Fibroblast of skin of abdomen (primary cell): ENCODE results near the gene PAPOLB. TPM values are rescaled to one million over a fixed set of nuclear protein-coding genes. Genes with fewer than 3 reads are reported as not detected.
"Not testable (repeated sequence)": the region's sequence is repeated elsewhere in the genome, so short reads cannot be mapped to it uniquely, and the experiment has no call there.

Experiments used
- DNase-seq: peaks from one replicate; pipeline ENCODE4 v3.0.0-alpha.2; 2013
- polyA plus RNA-seq, 2 experiments: library from polyadenylated mRNA; unstranded; fragments of 120-200 nt; gene quantifications; one replicate each; pipeline ENCODE4 v1.2.1, GENCODE V29; 2013; ENCODE audit not compliant: insufficient read length in 2 of 2

Gene PAPOLB
- 0.04 TPM for polyA plus RNA-seq (2013, experiment 1 of 2; ENCODE audit: insufficient read length)
- 0.04 TPM for polyA plus RNA-seq (2013, experiment 2 of 2; ENCODE audit: insufficient read length)

DNA sequence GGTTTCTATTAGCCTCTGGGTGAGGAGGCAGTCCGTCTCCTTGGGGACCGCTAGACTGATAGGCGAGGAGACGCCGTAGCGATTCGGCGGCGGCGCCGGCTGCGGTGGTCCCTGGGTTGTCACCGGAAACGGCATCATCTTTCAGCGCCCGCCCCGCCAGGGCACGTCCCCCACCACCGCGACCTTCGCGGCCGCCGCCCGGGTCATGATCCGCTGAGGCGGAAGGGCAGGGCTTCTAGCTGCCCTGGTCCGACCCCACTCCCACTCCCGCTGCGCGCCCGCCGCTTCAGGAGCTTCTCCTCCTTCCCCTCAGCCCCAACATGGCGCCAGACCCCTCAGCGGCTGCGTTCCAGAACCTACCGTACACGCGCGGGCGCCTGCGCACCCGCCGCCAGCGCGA, at the start of gene PAPOLB:
PAPOLB (minus strand) TSS at position 358 of the 400 bp plus-strand sequence; CDS start at position 138, 220 bp downstream.
- no peak for DNase-seq

DNA sequence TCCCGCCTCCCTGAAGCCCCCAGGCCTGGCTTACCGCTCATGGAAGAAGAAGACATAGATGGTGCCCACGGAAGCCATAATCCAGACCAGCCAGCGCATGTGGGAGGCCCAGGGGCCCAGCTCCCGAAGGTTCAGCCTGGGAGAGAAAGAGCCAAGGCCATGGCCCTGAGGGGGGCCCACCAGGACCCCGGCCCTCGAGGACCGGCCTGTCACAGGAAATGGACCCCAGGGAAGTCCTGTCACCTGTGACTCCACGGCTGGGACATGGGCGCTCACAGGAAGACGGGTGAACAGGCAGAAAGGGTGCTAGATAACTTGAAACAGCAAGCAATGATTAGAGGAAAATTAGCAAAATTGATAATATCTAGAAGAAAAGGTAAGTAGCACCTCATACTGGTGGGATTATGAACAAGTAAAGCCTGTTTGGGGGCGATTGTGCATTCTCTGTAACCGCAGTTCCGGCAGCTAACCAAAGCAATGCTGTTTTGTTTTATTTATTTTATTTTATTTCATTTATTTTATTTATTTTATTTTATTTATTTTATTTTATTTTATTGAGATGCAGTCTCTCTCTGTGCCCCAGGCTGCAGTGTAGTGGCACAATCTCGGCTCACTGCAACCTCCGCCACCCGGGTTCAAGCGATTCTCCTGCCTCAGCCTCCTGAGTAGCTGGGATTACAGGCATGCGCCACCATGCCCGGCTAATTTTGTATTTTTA, 49.4 kb upstream of the PAPOLB start:
- no peak for DNase-seq

DNA sequence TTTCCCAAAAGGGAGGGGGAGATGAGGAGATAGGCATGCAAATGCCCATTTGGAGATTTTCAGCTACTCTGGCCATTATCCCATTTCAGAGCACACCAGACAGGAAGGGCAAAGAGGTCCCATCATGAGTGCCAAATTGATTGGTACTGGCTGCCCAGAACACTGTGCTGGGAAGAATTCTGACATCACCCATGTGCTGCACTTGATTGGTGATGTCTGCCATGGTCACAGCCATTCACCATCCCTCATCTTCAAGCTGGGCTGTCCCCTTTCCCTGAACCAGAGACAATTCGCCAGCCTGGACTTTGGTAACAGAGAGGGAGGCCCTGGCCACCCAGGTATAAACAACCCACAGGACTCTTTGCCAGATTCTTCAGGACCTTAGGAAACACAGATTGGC, 44.9 kb upstream of the PAPOLB start:
- no peak for DNase-seq

DNA sequence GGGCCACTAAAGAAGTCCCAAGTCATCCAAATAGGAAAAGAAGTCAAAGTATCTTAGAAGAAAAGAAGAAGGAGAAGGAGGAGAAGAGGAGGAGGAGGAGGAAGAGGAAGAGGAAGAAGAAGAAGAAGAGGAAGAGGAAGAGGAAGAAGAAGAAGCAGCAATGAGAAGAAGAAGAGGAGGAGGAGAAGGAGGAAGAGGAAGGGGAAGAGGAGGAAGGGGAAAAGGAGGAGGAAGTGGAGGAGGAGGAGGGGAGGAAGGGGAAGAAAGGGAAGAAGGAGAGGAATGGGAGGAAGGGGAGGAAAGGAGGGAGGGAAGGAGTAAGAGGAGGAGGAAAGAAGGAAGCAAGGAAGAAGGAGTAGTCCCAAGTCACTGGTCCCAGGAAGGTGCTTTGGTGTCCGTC, 43.3 kb upstream of the PAPOLB start:
- no peak for DNase-seq

GRCh38 chr7:4904346-4904745, 42.5 kb upstream of the PAPOLB start:
- DNase-seq = no peak

GRCh38 chr7:4895766-4896165, 33.9 kb upstream of the PAPOLB start:
- DNase-seq = no peak

DNA sequence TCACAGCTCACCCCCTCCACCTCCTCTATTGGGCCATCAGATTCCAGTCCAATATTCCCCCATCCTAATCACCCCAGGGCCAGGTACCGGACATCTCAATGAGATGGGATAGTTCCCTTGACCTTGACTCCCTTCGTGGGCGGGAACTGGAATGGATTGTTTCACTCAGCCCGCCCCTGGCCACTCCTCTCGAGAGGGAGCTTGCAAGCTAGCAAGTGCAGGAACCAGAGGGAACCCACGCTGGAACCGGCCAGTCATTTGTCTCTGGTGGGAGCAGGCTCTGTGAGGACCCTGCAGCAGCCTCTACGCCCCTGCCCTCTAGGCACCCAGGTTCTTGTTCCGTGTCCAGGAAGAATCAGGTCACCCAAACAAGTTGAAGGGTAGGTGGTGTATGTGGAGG, 32.7 kb upstream of the PAPOLB start:
- no peak for DNase-seq

DNA sequence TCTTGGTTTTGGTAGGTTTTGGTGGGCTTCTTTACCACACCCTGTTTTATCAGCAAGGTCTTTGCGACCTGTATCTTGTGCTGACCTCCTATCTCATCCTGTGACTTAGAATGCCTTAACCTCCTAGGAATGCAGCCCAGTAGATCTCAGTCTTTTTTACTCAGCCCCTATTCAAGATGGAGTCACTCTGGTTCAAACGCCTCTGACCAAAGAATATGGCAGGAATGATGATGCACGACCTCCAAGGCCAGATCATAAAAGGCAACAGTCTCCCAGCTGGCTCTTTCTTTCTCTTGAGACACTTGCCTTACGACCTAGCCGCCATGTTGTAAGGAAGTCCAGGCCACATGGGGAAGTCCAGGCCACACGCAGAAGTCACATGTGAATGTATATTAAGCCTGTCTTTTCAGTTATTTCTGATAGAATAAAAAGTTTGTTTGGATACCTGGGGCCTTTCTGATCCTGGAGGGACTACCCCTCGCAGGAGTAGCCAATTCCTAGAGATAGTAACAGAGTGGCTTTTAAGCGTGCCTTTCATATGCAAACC, 32.2 kb upstream of the PAPOLB start:
- DNase-seq = no peak

- not testable (repeated sequence) for DNase-seq
Measured at GRCh38 chr7:4893188-4893587, 31.4 kb upstream of the PAPOLB start.

DNA sequence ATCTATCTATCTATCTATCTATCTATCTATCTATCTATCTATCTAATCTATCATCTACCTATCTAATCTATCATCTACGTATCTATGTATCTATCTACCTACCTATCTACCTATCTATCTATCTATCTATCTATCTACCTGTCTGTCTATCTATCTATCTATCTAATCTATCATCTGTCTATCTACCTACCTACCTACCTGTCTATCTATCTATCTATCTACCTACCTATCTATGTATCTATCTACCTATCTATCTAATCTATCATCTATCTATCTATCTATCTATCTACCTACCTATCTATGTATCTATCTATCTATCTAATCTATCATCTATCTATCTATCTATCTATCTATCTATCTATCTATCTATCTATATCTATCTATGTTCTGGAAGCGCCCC, 29.7 kb upstream of the PAPOLB start:
- not testable (repeated sequence) for DNase-seq

GRCh38 chr7:4889682-4890081, 27.9 kb upstream of the PAPOLB start:
- DNase-seq = no peak

DNA sequence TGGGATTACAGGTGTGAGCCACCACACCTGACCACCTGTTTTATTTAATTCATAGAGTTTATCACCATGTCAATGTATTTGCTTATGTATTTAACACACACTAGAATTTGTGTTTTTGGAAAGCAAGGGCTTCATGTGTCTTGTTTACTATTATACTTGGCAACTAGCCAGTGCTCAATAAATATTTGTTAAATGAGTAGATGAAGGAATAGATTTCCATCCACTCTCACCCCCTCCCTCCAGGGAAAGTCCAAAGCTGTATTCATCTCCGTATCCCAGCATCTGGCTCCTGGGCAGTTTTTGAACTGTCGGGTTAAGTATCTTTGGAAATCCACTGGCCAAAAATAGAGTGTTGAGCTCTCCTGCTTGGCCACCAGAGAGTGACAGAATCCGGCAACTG, 26.3 kb upstream of the PAPOLB start:
- DNase-seq = no peak

GRCh38 chr7:4886671-4887070, 24.8 kb upstream of the PAPOLB start:
- DNase-seq = no peak

- no peak for DNase-seq
Measured at GRCh38 chr7:4885317-4885807, 23.5 kb upstream of the PAPOLB start.

DNA sequence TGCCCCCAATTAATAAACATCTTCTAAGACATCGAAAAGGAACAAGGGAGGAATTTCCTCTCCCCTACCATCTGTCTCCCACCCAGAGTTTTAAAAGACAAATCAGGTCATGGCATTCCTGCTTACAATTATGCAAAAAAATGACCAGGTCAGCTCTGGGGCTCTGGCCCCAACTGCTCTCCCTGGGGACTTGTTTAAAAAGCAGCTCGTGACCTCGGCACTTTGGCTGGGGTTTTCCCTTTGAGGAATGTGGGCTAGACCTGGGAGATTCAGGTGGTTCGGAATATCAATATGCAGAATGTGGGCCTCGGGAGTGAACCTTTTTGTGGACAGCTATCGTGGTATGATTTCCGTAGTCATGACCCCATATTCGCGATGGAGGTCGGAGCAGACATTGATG, 22.3 kb upstream of the PAPOLB start:
- DNase-seq = no peak

DNA sequence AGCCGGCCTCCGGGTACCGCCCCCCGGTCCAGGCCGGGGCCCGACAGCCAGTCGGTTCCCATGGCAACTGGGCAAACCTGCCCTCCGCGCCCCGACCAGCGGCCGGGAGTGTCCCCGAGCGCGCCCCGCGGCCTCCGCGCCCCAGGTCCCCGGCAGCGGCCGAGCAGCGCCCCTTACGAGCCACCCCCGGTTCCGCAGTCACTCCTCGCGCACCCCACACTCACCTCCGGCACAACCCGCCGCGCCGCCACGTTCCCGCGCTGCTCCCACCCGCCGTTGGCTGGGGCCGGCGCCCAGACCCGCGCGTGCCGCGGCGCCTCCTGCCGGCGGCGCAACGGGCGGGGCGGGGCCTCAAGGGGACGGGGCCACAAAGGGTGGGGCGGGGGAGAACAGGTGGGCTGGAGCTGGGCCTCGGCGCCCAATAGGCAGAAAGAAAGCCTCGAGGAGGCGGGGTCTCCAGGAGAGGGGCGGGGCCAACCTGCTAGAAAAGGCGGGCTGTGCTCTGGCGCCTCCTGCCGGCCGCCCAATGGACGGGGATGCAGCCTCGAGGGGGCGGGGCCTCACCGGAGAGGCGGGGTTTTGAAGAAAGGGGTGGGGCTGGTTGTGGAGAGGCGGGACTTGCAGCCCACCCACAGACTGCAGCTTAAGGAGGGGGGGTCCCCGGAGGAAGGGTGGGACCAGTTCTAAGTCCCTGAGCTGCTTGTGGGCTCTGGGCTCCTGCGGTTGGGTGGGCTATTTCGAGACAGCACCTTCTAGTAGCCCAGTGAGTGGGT, 21.7 kb upstream of the PAPOLB start, which contains the start of gene RADIL:
RADIL (minus strand) TSS at position 345 of the 773 bp plus-strand sequence. CDS start 5,577 bp downstream, outside the sequence.
- DNase-seq = peak; percentile 85

DNA sequence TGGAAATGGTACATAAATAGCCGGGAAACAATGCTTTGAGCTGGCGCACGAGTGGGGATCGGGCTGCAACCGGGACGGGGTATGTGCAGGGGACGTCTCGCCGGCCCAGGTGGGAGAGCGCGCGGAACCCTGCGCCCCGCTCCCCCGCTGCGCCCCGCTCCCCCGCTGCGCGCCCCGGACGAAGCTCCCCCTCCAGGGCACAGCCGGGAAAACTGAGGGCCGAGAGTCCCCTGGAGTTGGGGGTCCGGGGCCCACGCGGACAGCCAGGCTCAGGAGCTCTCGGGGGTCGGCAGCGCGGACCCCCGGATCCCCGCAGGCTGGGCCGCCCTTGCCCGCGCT, 21.2 kb upstream of the PAPOLB start:
- DNase-seq = no peak

GRCh38 chr7:4882169-4883032, 20.6 kb upstream of the PAPOLB start:
- peak; percentile 65 for DNase-seq

DNA sequence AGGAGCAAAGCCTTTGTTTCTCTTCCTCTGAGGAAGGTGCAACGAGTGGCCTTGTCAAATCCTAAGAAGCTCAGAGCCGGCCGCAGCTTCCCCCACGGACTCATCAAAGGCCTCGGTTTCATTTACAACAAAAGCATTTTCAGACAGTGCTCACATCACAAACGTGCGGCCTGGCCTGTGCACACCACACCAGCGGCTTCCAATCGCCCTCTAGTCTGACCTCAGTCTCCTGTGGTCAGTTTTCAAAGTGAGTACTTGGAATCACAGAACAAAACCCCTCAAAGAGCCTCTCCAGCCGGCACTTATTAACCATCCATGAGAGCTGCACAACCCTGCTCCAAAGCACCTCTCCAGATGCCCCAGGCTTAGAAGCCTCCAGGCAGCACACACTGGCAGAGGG, 18.4 kb upstream of the PAPOLB start:
- DNase-seq = no peak

DNA sequence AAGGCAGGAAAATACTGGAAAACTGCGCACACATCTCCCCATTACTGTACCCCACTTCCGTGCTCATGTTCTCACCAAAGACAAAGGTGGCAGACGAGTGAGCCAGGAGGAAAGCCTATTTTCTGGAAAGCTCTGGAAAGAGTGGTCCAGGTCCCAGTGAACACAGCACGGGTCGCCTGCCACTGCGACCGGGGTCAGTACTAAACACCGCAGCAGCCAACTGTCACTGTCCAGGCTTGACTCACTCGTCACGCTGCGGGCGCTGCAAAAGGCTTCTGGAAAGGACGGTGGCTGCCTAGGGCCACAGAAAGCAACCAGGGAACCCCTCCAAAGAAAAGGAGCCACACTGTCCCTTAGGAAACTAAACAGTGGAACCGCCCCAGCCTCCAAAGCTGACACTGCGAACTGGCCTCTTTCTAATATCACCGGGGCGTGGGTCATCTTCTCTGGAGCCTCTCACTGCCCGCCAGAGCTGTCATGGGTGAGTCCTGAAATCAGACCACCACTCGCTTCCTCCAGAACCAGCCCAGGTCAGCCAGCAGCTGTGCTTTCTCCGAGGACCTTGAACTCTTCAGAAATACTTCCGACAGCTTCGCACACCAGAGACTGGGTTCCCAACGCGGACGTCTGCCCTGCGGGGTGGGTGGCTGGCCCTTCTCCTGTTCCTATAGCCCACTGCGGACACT, 17.7 kb upstream of the PAPOLB start:
- no peak for DNase-seq
